ENCODE results near the gene TMSB10. TPM values are rescaled to one million over a fixed set of nuclear protein-coding genes. Genes with fewer than 3 reads are reported as not detected.

The TMSB10 gene
- total RNA-seq, 1 experiment from 2014 or later: 1,437 TPM

GRCh38 chr2:84888401-84889276, 16.8 kb upstream of the TMSB10 start:
- TF ChIP-seq CTCF (IDR thresholded peaks at IDR 0.05; ENCODE audit: unreplicated experiment): no peak
- BruUV-seq (replicated peaks): no TSS peak
- CTCF ChIA-PET: interaction anchor here (0.6 to 0.9 kb wide), 2 partner anchors 37 to 379 kb away, joined by 3 to 12 read pairs; no protein-coding TSS in a partner anchor
- no peak for DNase-seq
- peak overlapping the region; percentile 10 for H3K4me3 Mint-ChIP-seq (ENCODE audit: low read depth, unreplicated experiment)
- H3K27ac Mint-ChIP-seq (ENCODE audit: unreplicated experiment): peak overlapping the region; percentile 12
- H3K9me3 Mint-ChIP-seq (ENCODE audit: low read depth, unreplicated experiment): no peaks in the 10 kb centered on the region
- intact Hi-C loops (cut with micrococcal nuclease; ENCODE audit: unreplicated experiment): no loop called here
- H3K27me3 Mint-ChIP-seq (ENCODE audit: unreplicated experiment): no peaks in the 10 kb centered on the region
- no peaks in the 10 kb centered on the region for H3K36me3 Mint-ChIP-seq (ENCODE audit: insufficient read depth, unreplicated experiment)
- peaks cover 13% of the 10 kb centered on the region for H3K4me1 Mint-ChIP-seq (ENCODE audit: low read depth, unreplicated experiment)

- Mint-ChIP-seq H3K9me3 (ENCODE audit: low read depth, unreplicated experiment) (no peaks in the 10 kb centered on the region), H3K36me3 (ENCODE audit: insufficient read depth, unreplicated experiment) (no peaks in the 10 kb centered on the region), H3K4me3 (ENCODE audit: low read depth, unreplicated experiment) (no peak overlapping the region), H3K27ac (ENCODE audit: unreplicated experiment) (no peak overlapping the region), H3K27me3 (ENCODE audit: unreplicated experiment) (no peaks in the 10 kb centered on the region), H3K4me1 (ENCODE audit: low read depth, unreplicated experiment) (peaks cover 13% of the 10 kb centered on the region)
- CTCF ChIA-PET: interaction anchor here (0.6 to 0.9 kb wide), 2 partner anchors 17 to 36 kb away, joined by 3 read pairs; no protein-coding TSS in a partner anchor
- TF ChIP-seq CTCF (IDR thresholded peaks at IDR 0.05; ENCODE audit: unreplicated experiment): no peak
- intact Hi-C loops (cut with micrococcal nuclease; ENCODE audit: unreplicated experiment): no loop called here
- DNase-seq: no peak
- no TSS peak for BruUV-seq (replicated peaks)
These were observed 16.1 kb upstream of the TMSB10 start for GRCh38 chr2:84889332-84889731.

- Mint-ChIP-seq H3K36me3 (ENCODE audit: insufficient read depth, unreplicated experiment) (no peaks in the 10 kb centered on the region), H3K27ac (ENCODE audit: unreplicated experiment) (no peak overlapping the region), H3K4me1 (ENCODE audit: low read depth, unreplicated experiment) (peaks cover 13% of the 10 kb centered on the region), H3K4me3 (ENCODE audit: low read depth, unreplicated experiment) (no peak overlapping the region), H3K27me3 (ENCODE audit: unreplicated experiment) (no peaks in the 10 kb centered on the region), H3K9me3 (ENCODE audit: low read depth, unreplicated experiment) (no peaks in the 10 kb centered on the region)
- no peak for TF ChIP-seq CTCF (IDR thresholded peaks at IDR 0.05; ENCODE audit: unreplicated experiment)
- no peak for DNase-seq
- CTCF ChIA-PET: interaction anchor here (0.6 kb wide), 1 partner anchor 64 kb away, joined by 4 read pairs; no protein-coding TSS in a partner anchor
- intact Hi-C loops (cut with micrococcal nuclease; ENCODE audit: unreplicated experiment): no loop called here
- no TSS peak for BruUV-seq (replicated peaks)
These were observed 14.0 kb upstream of the TMSB10 start for GRCh38 chr2:84891355-84892010.

GRCh38 chr2:84894131-84894586, 11.3 kb upstream of the TMSB10 start:
- Mint-ChIP-seq H3K36me3 (ENCODE audit: insufficient read depth, unreplicated experiment) (no peaks in the 10 kb centered on the region), H3K9me3 (ENCODE audit: low read depth, unreplicated experiment) (no peaks in the 10 kb centered on the region), H3K27ac (ENCODE audit: unreplicated experiment) (no peak overlapping the region), H3K4me3 (ENCODE audit: low read depth, unreplicated experiment) (no peak overlapping the region), H3K4me1 (ENCODE audit: low read depth, unreplicated experiment) (peaks cover 12% of the 10 kb centered on the region), H3K27me3 (ENCODE audit: unreplicated experiment) (no peaks in the 10 kb centered on the region)
- intact Hi-C loops (cut with micrococcal nuclease; ENCODE audit: unreplicated experiment): no loop called here
- BruUV-seq (replicated peaks): no TSS peak
- DNase-seq: no peak
- no peak for TF ChIP-seq CTCF (IDR thresholded peaks at IDR 0.05; ENCODE audit: unreplicated experiment)
- CTCF ChIA-PET: no interaction called here
